ENCODE data around the gene PRPS1L1.

PRPS1L1 gene

GRCh38 chr7:18059171-18059570, 31.5 kb upstream of the PRPS1L1 start:
- no peaks in the 10 kb centered on the region for H3K4me1 ChIP-seq (ENCODE audit: control insufficient read depth in 1 of 2, insufficient read depth in 1 of 2, low read depth in 1 of 2, low read length in 1 of 2)
- H3K36me3 ChIP-seq, result no peaks in the 10 kb centered on the region
- H3K27me3 ChIP-seq, result no peaks in the 10 kb centered on the region
- H3K4me3 ChIP-seq (ENCODE audit: low read depth in 1 of 2, low read length in 1 of 2), result no peak overlapping the region
- TF ChIP-seq CTCF (IDR thresholded peaks at IDR 0.05), result no peak
- no peak overlapping the region for H3K27ac ChIP-seq
- no peaks in the 10 kb centered on the region for H3K9me3 ChIP-seq

- no peak for TF ChIP-seq CTCF (IDR thresholded peaks at IDR 0.05)
- Histone ChIP-seq H3K27ac (no peak overlapping the region), H3K4me3 (ENCODE audit: low read depth in 1 of 2, low read length in 1 of 2) (no peak overlapping the region), H3K36me3 (no peaks in the 10 kb centered on the region), H3K27me3 (no peaks in the 10 kb centered on the region), H3K9me3 (no peaks in the 10 kb centered on the region), H3K4me1 (ENCODE audit: control insufficient read depth in 1 of 2, insufficient read depth in 1 of 2, low read depth in 1 of 2, low read length in 1 of 2) (no peaks in the 10 kb centered on the region)
Observed at GRCh38 chr7:18053941-18054340, 26.3 kb upstream of the PRPS1L1 start.

- no peaks in the 10 kb centered on the region for H3K4me1 ChIP-seq (ENCODE audit: control insufficient read depth in 1 of 2, insufficient read depth in 1 of 2, low read depth in 1 of 2, low read length in 1 of 2)
- H3K27ac ChIP-seq, result no peak overlapping the region
- no peak for TF ChIP-seq CTCF (IDR thresholded peaks at IDR 0.05)
- H3K4me3 ChIP-seq (ENCODE audit: low read depth in 1 of 2, low read length in 1 of 2), result no peak overlapping the region
- no peaks in the 10 kb centered on the region for H3K27me3 ChIP-seq
- no peaks in the 10 kb centered on the region for H3K9me3 ChIP-seq
- H3K36me3 ChIP-seq, result no peaks in the 10 kb centered on the region
Observed at GRCh38 chr7:18053177-18053928, 25.7 kb upstream of the PRPS1L1 start.

- H3K4me3 ChIP-seq (ENCODE audit: low read depth in 1 of 2, low read length in 1 of 2), result no peak overlapping the region
- H3K9me3 ChIP-seq, result no peaks in the 10 kb centered on the region
- no peaks in the 10 kb centered on the region for H3K4me1 ChIP-seq (ENCODE audit: control insufficient read depth in 1 of 2, insufficient read depth in 1 of 2, low read depth in 1 of 2, low read length in 1 of 2)
- no peak overlapping the region for H3K27ac ChIP-seq
- H3K27me3 ChIP-seq, result no peaks in the 10 kb centered on the region
- H3K36me3 ChIP-seq, result no peaks in the 10 kb centered on the region
- TF ChIP-seq CTCF (IDR thresholded peaks at IDR 0.05), result no peak
Observed at GRCh38 chr7:18049262-18049661, 21.6 kb upstream of the PRPS1L1 start.

GRCh38 chr7:18046601-18047000, 19.0 kb upstream of the PRPS1L1 start:
- no peaks in the 10 kb centered on the region for H3K4me1 ChIP-seq (ENCODE audit: control insufficient read depth in 1 of 2, insufficient read depth in 1 of 2, low read depth in 1 of 2, low read length in 1 of 2)
- H3K9me3 ChIP-seq, result no peaks in the 10 kb centered on the region
- H3K36me3 ChIP-seq, result no peaks in the 10 kb centered on the region
- H3K4me3 ChIP-seq (ENCODE audit: low read depth in 1 of 2, low read length in 1 of 2), result no peak overlapping the region
- no peak for TF ChIP-seq CTCF (IDR thresholded peaks at IDR 0.05)
- no peak overlapping the region for H3K27ac ChIP-seq
- no peaks in the 10 kb centered on the region for H3K27me3 ChIP-seq
